OCI-M1 (cell line): ENCODE measurements around the gene TNFRSF4.
"Not testable (repeated sequence)": the region's sequence is repeated elsewhere in the genome, so short reads cannot be mapped to it uniquely, and the experiment has no call there.

ENCODE experiments used
- DNase-seq: peaks from one replicate; lab custom pipeline; 2025; lab: John Stamatoyannopoulos, UW

The TNFRSF4 gene

DNA sequence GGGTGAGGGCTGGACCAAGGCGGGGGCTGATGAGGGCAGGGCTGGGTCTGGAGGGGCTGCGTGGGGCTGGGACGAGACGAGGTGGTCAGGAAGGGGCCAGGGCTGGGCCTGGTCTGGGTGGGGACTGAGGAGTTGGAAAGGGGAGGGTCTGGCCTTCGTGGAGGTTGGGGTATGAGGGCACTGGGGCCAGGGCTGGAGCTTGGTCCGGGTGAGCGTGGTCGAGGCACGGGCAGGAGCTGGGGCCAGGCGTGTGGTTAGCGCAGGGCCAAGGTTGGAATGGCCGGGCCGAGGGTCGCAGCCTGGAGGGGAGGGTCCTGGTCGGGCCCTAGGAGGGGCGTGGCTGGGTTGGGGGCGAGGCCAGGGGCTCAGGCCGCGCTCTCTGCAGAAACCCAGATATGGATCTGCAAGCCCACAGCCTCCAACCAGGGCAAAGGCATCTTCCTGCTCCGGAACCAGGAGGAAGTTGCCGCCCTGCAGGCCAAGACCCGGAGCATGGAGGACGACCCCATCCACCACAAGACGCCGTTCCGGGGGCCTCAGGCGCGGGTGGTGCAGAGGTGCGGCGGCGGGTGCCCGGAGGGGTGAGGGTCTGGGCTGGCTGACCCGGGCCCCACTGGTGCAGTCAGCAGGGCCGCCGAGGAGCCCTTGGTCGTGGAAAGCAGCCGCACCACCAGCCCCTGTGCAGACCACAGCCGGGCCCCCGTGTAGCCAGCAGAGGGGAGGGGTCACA is 31.3 kb downstream of the TNFRSF4 start:
- DNase-seq = no peak

DNA sequence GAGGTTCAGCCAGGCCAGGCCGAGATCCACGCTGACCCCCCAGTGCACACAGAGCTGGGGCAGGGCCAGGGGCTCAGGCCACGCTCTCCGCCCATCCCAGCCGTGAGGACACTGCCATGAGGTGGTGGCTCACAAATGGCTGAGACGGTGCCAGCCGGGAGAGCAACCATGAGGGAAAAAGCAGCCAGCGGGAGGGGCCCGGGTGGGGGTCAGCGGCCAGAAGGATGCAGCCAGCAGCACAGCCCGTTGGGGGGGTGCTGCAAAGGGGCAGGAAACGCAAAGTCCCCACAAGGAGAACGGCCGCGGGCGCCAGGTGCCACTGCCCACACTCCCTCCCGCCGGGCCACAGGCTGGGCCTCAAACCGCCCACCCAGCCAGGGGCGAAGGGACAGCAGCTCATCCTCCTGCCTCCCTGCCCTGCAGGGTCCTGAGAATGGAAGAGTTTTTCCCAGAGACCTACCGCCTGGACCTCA is 32.0 kb downstream of the TNFRSF4 start:
- no peak for DNase-seq

DNA sequence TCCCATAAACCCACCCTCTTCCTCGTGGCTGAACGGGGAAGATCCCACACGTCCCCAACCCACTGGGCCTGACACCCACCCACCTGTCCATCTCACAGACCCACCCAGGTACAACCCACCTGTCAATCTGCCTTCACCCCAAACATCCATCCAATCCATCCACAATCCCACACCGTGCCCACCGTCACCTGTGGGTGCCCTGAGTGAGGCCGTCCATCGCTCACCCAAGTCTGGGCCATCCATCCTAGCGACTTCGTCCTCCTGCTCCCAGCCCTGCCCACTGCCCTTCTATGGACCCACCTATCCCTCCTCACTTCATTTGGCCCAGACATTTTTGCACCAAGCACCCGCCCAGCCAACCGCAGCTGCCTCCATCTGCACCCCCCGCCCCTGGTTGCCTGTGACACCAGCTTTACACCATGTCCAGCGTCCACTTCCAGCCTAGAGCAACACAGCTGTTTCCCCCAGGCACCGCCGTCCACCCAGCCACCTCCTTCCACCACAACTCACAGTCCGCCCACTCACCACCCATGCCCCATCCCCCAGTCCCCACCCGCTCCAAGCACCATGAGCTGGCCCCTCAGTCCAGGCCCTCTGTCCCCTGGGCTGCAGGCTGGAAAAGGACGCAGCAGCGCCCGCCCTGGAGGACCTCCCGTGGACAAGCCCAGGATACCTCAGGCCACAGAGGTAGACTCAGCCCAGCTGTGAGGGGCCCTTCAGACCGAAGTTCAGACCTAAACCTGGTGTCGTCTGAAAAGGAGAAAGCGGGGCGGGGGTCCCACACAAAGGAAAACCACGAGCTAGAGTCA is 32.6 kb downstream of the TNFRSF4 start:
- DNase-seq = no peak

DNA sequence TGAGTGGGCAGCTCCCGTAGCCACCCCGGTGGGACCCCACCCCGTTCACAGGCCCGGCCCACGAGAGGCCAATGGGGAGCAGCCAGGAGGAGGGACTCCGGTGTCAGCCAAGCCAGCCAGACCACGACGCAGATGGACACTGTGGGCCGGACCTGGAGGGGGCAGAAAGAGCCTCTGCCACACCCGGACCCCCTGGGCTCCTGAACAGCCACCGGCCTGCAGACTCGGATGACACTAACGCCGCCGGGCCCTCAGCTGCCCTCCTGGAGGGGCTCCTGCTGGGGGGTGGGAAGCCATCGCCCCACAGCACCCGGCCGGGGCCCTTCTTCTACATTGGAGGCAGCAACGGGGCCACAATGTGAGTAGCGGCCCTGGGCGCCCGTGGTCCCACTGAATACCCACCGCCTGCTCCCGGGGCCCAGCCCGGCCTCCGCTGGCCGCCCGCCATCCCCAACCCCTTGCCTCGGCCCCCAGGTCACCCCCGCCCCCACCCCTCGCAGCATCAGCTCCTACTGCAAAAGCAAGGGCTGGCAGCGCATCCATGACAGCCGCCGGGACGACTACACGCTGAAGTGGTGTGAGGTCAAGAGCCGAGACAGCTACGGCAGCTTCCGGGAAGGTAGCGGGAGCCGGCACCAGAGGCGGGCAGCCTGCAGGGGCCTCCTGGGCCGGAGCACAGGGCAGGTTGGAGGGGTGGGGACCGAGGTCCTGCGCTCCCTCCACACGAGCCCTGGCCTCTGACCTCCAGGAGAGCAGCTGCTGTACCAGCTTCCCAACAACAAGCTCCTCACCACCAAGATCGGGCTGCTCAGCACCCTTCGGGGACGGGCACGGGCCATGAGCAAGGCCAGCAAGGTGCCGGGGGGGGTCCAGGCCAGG is 33.7 kb downstream of the TNFRSF4 start:
- DNase-seq = no peak

DNA sequence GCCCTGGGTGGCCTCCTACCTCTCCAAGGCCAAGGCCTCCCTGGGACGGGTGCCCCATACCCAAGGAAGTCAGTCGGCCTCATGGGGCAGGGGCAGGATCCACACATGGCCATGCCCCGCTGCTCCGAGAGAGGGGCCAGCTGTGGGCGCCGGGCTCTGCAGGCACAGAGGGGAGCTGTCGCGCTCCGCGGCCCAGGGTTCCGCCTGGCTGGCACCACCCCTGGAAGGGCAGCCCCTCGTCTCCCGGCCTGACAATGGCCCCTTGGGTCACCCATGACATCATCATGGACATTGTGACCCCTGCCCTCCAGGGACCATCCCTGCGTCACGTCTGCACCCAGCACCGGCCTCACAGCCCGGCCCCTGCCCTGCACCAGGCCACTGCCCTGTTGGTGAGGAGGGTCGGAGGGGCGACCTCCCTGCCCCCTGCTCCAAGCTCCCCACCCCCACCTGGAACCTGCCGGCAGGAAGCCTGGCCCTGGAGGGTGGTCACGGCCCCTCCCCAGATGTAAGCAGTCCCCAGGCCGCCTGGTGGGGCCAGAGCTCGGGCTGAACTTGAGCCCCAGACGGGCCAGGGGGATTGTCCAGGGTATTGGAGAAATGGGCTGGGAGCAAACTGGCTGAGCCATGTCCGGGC is 34.5 kb downstream of the TNFRSF4 start:
- DNase-seq = no peak

DNA sequence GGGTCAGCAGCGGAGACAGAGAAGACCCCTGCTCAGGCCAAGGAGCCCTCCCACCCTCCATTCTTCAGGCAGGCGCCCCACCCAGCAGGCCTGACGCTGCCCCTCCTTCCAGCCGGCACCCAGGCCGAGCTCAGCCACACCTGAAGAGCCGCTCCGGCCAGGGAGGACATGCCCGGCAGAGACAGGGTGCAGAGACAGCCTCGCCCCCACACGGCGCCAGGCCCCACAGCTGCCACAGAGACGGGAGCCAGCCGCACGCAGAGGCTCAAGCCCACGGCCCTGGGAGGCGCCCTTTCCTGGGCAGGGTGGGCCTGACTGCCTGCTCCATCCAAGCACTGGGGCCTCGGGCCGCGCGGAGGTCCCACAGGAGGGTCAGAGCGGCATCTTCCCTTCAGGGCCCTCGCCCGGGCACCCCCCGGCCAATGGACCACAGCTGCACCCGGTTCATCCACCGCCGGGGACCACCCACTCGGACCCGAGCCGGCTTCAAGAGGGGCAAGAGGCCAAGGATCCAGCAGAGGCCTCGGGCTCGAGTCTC is 35.1 kb downstream of the TNFRSF4 start:
- no peak for DNase-seq

DNA sequence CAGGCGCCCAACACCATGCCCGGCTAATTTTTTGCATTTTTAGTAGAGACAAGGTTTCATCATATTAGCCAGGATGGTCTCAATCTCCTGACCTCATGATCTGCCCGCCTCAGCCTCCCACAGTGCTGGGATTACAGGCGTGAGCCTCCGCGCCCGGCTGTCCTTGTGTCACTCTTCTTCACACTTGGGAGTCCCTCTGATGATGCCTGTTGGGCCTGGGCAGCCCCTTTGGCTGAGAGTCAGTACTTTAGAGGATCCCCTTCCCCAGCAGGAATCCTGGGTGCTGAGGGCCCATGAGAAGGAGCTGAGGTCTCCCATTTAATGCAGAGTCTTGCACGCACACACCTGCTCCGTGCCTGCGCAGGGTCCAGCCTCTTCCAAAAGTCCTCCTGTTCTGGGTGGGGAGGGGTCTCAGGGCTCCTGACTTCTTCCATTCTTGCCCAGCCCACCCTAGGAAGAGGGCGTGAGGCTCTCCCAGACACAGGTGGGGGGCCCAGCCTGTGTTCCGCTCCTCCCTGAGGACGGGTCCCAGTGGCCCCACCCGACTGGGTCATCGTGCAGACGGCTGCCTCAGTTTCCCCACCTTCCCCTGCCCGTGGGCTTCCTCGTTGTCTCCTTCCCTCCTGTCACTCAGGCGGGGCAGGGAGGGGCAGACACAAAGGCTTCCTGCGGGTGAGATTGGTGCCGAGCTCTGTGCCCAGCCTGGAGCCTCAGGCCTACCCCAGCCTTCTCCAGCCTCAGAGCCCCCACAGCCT is 36.3 kb downstream of the TNFRSF4 start:
- no peak for DNase-seq

DNA sequence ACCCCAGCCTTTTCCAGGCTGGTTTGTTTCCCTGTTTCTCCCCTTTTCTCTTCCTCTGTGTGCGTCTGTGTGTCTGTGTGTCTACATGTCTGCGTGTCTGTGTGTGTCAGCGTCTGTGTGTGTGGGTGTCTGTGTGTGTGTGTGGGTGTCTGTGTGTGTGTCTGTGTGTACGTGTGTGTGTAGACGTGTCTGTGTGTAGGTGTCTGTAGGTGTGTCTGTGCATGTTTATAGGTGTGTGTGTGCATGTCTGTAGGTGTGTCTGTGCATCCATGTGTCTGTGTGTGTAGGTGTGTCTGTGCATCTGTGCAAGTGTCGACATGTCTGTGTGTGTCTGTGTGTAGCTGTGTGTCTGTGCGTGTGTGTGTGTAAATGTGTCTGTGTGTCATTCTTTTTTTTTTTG is 37.0 kb downstream of the TNFRSF4 start:
- no peak for DNase-seq

DNA sequence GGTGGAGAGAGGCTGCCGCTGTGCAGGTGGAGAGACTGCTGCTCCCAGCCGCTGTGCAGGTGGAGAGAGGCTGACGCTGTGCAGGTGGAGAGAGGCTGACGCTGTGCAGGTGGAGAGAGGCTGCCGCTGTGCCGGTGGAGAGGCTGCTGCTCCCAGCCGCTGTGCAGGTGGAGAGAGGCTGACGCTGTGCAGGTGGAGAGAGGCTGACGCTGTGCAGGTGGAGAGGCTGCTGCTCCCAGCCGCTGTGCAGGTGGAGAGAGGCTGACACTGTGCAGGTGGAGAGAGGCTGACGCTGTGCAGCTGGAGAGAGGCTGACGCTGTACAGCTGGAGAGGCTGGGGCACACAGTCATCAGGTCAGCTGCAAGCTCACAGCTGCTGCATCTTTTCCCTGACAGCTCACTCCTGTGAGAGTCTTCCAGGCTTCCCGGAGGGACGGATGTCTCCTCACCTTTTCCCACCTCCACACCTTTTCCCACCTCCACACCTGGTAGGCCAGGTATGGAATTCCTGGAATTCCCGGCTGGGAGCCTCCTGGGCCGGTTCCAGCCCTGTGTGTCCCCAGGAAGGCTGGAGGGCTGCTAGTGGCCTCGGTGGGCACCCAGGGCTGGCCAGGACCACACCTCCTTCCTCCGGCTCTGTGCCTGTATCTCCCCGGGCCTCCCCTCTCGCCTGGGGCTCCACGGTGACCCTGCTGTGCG is 37.7 kb downstream of the TNFRSF4 start:
- not testable (repeated sequence) for DNase-seq

DNA sequence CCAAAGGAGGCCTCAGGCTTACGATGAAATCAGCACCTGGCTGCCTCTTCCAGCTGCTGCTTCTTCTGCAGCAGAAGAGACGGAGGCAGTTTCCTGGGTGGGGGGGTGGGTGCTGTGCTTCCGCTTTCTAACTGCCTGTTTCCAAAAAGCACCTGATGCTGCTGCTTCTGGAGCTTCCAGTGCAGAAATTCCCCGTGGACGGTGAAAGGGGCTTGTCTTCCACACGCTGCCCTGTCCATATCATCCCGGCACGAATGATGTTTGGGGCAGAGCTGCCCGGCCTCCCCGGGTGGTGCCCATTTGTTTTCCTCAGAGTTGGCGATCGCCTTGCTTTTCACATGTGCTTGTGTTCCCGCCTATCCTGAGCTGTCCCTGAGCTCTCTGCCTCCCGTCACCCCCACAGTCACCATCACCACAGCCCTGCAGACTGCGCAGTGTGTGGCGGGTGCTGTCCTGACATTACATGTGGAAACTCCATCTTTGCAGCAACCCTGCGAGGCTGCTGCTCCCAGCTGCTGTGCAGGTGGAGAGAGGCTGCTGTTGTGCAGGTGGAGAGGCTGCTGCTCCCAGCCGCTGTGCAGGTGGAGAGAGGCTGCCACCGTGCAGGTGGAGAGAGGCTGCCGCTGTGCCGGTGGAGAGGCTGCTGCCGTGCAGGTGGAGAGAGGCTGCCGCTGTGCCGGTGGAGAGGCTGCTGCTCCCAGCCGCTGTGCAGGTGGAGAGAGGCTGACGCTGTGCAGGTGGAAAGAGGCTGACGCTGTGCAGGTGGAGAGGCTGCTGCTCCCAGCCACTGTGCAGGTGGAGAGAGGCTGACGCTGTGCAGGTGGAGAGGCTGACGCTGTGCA is 38.5 kb downstream of the TNFRSF4 start:
- no peak for DNase-seq

DNA sequence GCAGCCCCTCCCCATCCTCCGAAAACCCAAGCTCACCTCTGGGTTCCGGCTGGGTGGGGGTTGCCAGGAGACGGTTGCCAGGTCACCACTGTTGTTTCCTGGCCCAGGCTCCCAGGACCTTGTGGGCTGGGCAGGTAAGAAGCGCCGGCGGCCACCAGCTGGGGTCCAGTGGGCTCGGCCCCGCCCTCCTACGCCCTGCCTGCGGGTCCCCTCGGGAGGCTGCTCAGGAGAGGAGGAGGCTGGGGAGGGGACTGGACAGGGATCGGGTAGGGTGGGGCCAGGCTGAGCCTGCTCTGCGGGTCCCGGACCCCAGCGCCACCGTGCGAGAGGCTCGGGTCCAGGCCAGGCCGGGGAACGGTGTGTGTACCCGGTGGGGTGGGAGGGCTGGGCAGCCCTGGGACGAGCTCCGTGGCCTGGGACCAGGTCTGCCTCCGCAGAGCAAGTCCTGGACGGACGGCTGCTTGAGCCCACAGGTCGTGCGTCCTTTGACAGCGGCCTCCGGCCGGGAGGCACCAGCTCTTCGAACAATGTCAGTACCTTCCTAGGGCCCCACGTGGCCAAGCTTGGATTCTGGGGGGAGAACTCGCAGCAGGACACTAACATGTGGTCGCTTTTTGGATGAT is 40.0 kb downstream of the TNFRSF4 start, which contains the start of gene TTLL10:
TTLL10 (plus strand) TSS at position 88 of the 623 bp plus-strand sequence. CDS start 5,336 bp downstream, outside the sequence.
- DNase-seq = no peak

DNA sequence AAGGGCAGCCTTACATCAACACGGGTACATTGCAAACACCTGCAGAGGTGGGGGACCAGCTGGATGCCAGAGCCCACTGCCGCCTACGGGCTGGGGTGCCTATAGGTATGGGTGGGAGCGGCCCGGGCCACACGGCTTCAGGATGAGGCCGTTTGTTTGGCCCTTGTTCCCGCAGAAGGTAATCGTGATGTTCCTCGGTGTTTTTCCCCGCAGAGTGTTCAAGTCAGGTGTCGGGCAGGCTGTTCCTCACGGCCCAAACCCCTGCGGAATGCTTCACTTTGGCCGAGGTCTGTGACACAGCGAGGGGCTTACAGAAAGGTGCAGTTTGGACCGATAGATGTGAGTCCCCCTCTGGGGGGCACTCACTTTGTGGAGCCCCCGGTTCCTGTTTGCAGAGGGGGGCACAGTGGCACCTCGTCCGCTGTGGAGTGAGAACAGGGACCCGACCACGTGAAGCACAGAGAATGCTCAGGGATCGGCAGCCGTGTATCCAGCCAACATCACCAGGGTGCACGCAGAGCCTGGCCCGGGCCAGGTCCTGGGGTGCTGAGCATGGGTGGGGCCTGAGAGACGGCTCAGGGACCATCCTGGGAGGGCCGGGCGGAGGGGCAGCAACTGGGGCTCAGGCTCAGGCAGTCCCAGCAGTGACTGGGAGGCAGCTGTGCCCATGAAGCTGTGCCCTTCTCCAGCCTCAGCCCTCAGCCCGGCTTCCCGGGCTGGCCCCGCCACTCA is 40.7 kb downstream of the TNFRSF4 start:
- DNase-seq = no peak

DNA sequence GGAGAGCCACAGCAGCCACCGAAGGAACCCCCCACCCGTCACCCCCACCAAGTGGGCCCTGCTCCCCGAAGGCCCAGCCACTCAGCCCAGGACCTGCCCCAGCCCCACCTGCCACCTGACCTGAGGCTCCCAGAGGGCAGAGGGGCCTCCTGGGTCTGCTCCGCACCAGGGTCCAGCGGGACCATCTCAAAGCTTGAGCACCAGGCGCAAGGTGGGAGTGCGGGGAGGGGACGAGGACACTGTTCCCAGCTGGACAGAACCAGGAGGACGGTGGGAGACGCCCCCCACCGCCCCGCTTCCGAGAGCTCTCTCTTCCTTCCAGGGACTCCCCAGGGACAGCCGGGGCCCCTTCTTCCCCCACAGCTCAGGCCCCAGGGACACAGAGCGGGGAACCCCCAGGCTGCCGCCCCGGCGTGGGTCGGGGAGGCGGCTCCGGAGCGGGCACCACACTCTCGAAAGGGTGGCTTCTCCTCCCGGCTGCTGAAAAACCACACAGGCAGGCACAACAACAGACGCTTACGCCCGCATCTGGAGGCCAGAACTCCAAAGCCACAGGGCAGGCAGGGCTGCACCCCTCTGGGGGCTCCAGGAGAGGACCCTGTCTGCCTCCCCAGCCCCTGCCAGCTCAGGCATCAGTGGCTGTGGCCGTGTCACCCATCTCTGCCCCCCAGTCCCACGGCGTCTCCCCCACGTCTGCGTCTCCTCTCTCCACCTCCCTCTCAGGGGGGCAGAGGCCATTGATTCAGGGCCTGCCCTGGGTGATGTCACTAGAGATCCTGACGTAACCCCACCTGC is 42.2 kb downstream of the TNFRSF4 start:
- no peak for DNase-seq

DNA sequence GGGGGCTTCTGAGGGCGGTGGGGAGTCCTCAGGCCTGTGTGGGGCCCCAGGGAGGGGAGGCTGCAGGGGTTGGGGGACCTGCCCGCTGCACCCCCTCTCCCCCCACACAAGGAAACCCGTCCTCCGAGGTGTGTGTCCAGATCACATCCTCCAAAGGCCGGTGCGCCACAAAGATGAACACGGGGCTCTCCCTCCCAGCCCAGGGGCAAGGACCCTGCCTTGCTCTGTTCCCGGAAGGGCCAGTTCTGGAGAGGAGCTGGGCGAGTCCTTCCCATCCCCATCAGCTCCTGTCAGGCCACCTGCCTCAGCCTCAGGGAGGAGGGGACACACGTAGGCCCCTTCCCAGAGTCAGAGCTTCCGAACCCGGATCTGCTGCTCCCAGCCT is 42.8 kb downstream of the TNFRSF4 start:
- no peak for DNase-seq

DNA sequence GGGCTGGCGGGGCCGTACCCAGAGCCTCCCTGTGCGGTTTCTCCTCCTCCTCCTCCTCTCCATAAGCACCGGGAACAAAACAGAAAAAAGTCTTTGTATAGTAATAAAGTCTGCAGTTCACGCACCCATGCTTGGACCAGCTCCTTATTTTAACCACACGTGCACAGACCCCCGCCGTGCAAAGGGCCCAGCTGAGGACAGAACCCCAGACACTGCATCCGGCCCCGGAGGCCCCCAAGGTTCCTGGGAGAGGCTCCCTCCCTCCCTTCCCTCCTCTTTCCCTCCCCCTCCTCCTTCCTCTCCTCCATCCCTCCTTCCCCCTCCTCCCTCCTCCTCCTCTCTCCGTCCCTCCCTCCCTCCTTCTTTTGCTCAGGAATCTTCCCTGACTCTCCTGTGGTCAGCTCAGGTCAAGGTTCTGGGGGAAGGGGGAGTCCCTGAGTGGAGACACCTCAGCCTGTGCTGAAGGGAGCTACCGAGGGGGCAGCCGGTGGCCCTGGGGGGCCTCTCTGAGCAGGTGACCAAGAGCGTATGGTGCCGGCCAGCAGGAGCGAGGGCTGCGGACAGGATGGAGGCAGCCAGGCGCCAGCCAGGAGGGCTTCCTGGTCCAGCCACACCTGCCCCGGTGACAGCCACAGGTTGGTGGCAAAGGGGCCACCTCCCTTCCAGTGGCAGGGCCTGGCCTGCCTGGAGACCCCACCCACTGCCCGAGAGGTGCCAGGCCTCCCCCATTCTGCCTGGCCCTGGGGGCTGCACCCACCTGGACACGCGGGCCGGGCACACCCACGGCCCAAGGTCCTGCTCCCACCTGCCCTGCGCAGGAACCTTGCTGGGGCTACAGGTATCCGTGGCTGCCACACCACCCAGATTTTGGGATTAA is 43.5 kb downstream of the TNFRSF4 start:
- DNase-seq = no peak
